Hepatocyte (in vitro differentiated cells): ENCODE results near the gene REV1.

Experiments used
- EZH2 ChIP-seq: fragments of 200-600 bp; sonication (generic); IDR thresholded peaks from 2 replicates; pipeline ENCODE4 v1.6.1; 2016; ENCODE audit warnings: antibody characterized with exemption, mild to moderate bottlenecking, borderline replicate concordance
- TF ChIP-seq, protein P1 (sequence below): fragments of 200-600 bp; sonication (generic); IDR thresholded peaks from 2 replicates; pipeline ENCODE4 v1.5.1; 2016; ENCODE audit warnings: antibody characterized with exemption, mild to moderate bottlenecking; ENCODE audit not compliant: poor library complexity

DNA sequence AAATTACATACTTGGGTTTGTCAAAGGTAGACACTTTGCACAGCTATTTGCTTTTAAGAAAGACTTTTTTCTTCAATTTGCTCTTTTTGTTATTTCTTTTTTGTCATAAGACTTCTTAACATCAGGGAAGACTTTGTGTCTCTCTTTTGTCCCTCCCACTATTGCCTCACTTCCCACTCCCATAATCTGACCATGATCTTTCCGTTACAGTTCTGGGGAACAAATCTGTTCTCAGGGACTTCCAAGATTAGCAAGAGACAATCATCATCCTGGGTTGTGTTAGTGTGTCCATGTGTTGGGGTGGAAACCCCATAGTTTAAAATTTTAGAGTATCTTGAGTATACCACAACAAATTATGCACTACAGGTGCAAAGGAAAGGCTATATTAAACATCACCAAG is 75.3 kb downstream of the REV1 start:
- TF ChIP-seq, protein P1, sequence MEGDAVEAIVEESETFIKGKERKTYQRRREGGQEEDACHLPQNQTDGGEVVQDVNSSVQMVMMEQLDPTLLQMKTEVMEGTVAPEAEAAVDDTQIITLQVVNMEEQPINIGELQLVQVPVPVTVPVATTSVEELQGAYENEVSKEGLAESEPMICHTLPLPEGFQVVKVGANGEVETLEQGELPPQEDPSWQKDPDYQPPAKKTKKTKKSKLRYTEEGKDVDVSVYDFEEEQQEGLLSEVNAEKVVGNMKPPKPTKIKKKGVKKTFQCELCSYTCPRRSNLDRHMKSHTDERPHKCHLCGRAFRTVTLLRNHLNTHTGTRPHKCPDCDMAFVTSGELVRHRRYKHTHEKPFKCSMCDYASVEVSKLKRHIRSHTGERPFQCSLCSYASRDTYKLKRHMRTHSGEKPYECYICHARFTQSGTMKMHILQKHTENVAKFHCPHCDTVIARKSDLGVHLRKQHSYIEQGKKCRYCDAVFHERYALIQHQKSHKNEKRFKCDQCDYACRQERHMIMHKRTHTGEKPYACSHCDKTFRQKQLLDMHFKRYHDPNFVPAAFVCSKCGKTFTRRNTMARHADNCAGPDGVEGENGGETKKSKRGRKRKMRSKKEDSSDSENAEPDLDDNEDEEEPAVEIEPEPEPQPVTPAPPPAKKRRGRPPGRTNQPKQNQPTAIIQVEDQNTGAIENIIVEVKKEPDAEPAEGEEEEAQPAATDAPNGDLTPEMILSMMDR, result no peak
- TF ChIP-seq EZH2, result no peak
